ENCODE results near the gene TMEM94.
"Not testable (repeated sequence)": the region's sequence is repeated elsewhere in the genome, so short reads cannot be mapped to it uniquely, and the experiment has no call there.

Gene TMEM94

DNA sequence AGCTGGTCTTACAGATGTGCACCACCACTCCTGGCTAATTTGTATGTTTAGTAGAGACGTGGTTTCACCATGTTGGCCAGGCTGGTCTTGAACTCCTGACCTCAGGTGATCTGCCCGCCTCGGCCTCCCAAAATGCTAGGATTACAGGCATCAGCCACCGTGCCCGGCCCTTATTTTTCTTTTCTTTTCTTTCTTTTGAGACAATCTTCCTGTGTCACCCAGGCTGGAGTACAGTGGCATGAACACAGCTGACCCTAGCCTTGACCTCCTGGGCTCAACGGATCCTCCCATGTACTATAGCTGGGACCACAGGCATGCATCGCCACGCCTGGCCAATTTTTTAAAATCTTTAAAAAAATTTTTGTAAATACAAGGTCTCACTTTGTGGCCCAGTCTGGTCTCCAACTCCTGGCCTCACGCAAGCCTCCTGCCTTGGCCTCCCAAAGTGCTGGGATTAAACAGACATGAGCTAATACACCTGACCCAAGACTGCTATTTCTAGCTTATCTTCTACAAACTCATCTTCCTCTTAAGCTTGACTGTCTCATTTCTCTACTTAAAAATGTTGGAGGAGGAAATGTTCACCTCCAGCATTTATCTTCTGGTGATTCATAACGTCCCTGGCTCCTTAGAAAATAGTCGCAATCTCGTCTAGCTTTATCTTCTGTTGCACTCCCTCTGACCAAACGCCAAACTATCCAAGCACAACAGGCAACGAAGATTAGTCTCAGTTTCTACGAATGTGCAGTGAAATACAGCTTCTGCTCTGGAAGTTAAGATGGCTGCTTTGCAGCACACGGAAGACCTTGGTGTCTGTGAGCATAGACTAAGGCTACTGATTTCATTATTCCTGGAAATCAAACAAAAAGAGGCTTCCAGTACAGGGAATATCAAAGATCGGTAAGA is 8.2 kb upstream of the TMEM94 start:
- no peak for DNase-seq

DNA sequence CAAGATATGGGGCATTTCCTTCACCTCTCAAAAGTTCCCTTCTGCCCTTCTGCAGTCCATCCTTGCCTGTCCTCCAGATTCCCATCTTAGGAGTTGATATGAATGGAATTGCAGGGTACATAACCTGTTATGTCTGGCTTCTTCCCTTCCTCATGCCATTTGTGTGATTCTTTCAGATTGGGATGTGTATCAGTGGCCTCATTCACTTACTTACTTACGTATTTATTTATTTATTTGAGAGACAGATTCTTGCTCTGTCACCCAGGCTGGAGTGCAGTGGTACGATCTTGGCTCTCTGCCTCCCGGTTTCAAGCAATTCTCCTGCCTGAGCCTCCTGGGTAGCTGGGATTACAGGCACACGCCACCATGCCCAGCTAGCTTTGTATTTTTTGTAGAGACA is 6.2 kb upstream of the TMEM94 start:
- DNase-seq, result no peak

GRCh38 chr17:75454193-75454592 is 2.2 kb upstream of the TMEM94 start:
- no peak for DNase-seq

DNA sequence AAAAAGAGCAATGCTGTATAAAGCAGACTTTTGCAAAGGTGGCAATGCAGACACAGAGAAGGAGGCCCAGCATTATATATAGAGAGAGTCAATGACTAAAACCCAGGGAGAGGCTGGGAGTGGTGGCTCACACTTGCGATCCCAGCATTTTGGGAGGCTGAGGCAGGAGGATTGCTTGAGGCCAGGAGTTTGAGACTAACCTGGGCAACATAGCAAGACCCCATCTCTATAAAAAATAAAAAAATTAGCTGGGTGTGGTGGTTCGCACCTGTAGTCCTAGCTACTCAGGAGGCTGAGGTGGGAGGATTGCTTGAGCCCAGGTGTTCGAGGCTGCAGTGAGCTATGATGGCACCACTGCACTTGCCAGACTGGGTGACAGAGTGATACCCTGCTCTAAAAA is 1.8 kb upstream of the TMEM94 start:
- DNase-seq, result not testable (repeated sequence)

DNA sequence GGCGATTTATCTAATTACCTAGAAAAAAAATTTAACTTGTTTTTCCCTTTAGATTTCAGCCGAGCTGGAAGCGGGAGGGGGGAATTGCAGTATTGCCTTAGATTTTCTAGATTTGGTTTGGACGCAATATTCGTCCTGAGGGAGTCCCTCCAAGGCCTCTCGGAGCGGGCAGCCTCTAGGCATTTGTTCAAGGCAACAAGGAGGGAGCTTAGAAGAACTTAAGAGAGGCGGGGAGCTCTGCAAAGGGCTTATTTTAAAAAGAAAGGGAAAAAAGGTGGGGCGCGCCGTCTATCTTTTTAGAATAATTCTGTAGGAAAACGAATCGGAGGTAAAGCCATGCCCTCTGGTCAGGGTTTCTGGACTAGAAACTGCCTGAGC is 407 bp upstream of the TMEM94 start:
- no peak for DNase-seq

GRCh38 chr17:75457047-75457654 is 716 bp downstream of the TMEM94 start:
- DNase-seq, result no peak

DNA sequence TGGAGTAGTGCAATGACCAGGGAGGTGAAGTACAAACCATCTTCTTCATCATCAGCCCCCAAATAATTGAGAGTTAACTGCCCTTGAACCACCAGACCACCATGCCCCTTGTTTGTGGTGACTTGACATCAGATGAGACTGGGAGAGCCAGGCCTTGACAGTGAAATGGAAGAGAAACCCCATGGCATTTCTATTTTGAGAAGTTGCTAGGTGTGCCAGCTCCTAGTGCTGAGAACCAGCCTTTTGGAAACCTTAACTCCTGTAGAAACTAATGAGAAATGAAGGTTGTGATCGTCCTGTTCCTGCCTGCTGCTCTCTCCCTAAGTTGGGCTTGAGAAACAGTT is 2.8 kb downstream of the TMEM94 start:
- no peak for DNase-seq

GRCh38 chr17:75459590-75460267 is 3.3 kb downstream of the TMEM94 start:
- no peak for DNase-seq

DNA sequence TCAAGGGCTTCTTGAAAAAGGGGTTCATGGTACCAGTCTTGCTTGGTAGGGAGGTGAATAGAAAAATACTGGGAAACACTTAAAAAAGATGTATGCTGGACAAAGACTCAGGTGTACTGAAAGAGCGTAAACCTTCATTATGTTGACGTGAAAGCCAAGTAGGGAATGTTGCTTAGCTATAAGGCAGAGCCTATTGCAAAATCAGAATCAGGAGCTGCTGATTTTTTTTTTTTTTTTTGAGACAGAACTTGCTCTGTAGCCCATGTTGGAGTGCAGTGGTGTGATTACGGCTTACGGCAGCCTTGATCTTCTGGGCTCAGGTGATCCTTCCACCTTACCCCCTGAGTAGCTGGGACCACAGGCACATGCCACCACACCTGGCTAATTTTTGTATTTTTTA is 3.9 kb downstream of the TMEM94 start:
- no peak for DNase-seq

- DNase-seq, result no peak
Measured at GRCh38 chr17:75463603-75464002, 7.2 kb downstream of the TMEM94 start.

DNA sequence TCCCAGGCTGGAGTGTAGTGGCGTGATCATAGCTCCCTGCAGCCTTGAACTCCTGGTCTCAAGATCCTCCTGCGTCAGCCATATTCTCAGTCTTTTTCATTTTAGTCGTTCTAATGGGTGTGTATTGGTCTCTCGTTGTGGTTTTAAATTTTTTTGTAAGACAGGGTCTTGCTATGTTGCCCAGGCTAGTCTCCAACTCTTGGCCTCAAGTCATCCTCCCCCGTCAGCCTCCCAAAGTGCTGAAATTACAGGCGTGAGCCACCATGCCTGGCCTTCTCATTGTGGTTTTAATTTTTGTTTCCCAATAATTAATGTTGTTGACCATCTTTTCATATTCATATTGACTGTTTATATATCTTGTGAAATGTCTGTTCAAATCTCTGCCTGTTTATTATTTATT is 8.6 kb downstream of the TMEM94 start:
- no peak for DNase-seq

DNA sequence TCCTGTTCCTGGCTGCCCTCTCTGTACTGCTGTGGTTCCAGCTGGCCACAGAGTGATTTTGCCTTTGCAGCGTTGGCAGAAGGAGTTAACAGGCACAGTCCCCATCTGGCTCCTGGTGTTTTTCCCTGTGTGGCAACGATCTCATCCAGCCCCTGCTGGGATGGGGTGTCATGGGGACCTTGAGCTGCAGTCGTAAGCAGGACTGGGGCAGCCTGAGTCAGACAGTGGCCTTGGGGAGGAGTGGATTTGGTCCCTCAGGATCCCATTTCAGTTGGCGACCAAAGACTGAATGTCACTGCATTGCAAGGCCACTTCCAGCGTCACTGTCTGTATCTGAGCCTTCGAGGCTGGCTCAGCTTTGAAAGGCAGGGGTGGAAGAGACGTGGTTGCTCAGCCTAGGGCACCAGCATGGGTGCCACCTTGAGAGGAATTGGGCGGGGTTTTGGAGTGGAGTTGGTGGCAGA is 11.9 kb downstream of the TMEM94 start:
- no peak for DNase-seq

GRCh38 chr17:75468779-75469373 is 12.4 kb downstream of the TMEM94 start:
- no peak for DNase-seq

GRCh38 chr17:75471207-75471606 is 14.8 kb downstream of the TMEM94 start:
- no peak for DNase-seq

DNA sequence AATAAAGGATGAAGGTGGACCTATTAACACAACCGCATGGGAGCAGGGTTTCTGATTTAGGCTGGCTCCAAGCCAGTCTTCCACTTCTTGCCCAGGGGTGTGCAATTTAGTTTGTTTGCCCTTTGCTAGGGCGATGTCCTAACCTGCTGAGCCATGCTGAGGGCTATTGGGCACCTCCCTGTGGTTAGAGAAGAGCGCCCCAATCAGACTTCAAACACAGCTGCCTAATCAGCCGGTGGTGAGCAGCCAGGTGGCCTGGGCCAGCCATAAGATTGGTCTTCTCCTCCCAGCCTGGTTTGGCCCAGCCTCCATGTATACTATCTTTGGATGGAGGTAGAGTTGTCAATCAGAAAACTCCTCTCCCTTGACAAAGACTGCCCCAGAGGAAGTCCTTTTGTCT is 15.7 kb downstream of the TMEM94 start:
- no peak for DNase-seq

DNA sequence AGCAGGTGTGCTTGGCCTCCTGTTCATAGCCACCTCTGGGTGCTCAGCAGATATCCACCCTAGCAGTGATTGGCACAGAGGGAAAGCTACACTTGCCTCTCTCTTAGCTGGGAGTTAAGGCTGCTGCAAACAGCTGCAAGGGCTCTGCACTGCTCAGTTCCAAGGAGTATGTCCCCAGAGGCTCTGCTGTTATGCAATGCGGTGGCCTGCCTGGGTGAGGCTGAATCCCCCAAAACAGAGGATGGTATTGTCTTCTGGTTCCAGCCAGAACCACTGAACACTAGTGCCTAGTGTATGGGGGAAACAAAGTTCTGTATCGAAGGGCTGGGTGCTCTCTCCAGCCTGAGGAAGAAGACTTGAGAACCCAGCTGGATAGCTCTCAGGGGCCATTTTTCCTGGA is 16.8 kb downstream of the TMEM94 start:
- no peak for DNase-seq

GRCh38 chr17:75474736-75475135 is 18.3 kb downstream of the TMEM94 start:
- DNase-seq, result no peak

DNA sequence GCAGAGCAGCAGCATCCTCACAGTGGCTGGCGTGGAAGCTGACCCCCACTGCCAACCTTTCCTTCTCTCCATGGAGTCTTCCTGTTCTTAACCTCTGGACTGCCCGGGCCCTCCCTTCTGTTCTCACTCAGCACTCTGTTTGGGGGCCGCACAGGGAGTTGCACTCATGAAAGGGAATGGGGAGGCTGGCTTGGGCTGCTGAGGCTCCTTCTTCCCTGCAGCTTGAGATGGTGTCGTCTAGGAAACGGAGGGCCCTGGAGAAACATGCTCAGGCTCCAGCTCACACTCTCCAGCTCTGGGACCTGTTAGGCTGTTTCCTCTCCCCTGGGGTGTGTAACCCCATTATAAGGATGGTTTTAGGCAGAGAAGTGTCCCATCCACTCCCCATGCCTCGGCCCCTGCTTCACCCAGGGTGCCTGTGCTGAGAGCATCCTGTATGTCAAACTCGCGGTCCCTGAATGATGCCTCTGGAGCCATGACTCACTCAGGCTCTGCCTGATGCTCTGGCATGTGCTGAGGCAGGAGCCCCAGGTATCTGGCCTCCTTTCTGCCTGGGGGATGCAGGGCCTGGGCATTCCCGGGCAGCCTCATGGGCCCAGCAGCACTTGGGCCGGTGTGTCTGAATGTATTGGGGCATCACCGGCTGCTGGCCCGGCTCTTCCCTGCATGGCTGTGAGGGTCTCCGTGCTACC is 18.9 kb downstream of the TMEM94 start:
- DNase-seq, result no peak

DNA sequence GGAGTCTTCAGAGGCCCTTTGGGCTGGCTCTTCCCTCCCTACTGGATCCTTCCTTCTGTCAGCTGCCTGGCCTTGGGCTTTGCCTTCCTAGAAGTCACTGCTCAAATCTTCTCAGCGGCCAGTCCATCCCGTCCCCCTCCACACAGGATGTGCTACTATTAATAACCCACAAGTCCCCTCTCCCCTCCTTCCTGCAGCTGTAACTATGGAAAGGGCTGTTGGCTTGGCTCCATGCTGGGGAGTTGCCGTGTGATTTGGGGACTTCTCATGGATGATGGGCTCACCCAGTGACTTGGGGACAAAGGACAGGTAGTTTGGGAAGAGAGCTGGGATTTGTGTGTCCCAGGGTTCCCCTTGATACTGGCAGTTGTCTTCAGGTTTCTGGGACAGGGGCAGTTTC is 19.4 kb downstream of the TMEM94 start:
- DNase-seq, result no peak

- no peak for DNase-seq
Measured at GRCh38 chr17:75476271-75476671, 19.8 kb downstream of the TMEM94 start.

GRCh38 chr17:75476752-75477489 is 20.5 kb downstream of the TMEM94 start:
- no peak for DNase-seq

DNA sequence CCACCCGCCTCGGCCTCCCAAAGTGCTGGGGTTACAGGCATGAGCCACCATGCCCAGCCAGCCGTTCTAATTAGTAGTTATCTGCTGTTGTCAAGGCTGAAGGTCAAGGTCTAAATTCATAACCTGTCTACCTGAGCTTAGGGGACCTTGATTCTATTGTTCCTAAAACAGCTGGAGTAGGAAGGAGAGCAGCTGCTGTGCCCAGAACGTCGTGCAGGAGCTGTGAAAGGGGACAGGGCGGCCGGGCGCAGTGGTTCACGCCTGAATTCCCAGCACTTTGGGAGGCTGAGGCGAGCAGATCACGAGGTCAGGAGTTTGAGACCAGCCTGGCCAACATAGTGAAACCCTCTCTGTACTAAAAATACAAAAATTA is 21.0 kb downstream of the TMEM94 start:
- not testable (repeated sequence) for DNase-seq

Measured in CD4-positive, alpha-beta T cell treated with Interleukin-15 for 1 hour (primary cell).